GM12878 (cell line): ENCODE measurements around the gene ETNK2. TPM values are rescaled to one million over a fixed set of nuclear protein-coding genes. Genes with fewer than 3 reads are reported as not detected.

Source experiments
- ATAC-seq: fragments of 200-7000 bp; cut with Tn5 transposase; 3 replicates; pipeline ENCODE4 v1.9.1; 2020; ENCODE audit warnings: mild to moderate bottlenecking, moderate library complexity
- BruUV-seq: library from RNA; stranded (reverse); fragments of 400-500 nt; replicated peaks from 2 replicates; lab custom pipeline; 2021; lab: Mats Ljungman, UMichigan
- CTCF ChIA-PET: fragments of 300-600 bp; sonication (Branson Sonifier 250); formaldehyde crosslinking; extraction: SDS; loops from one replicate; lab custom pipeline; 2021; ENCODE audit warnings: inconsistent platforms; lab: Yijun Ruan, JAX
- POLR2A ChIA-PET: fragments of 350-600 bp; formaldehyde crosslinking; extraction: SDS; loops from one replicate; lab custom pipeline; 2021; ENCODE audit warnings: inconsistent platforms; lab: Charles Lee
- RAD21 ChIA-PET: fragments of 300-600 bp; sonication (Branson Sonifier 250); formaldehyde crosslinking; loops from one replicate; lab custom pipeline; 2023; ENCODE audit warnings: antibody characterized with exemption; ENCODE audit not compliant: unreplicated experiment; lab: Charles Lee
- SMC1A ChIA-PET: fragments of 300-600 bp; sonication (Branson Sonifier 250); formaldehyde crosslinking; loops from one replicate; lab custom pipeline; 2023; ENCODE audit not compliant: unreplicated experiment, uncharacterized antibody; lab: Charles Lee
- DNase-seq: peaks from one replicate; pipeline ENCODE4 v3.0.0-alpha.2; 2011; ENCODE audit warnings: low read depth, low spot score
- FAIRE-seq: peaks from 3 replicates; lab custom pipeline; 2011; peaks lifted over from hg19 to GRCh38; lab: Jason Lieb, UNC
- H2AFZ ChIP-seq: 2 replicates; pipeline ENCODE4 v1.6.0; 2011; ENCODE audit warnings: low read depth, low read length, control low read depth; ENCODE audit not compliant: control insufficient read depth
- H3K27ac ChIP-seq: 2 replicates; pipeline ENCODE4 v1.5.1; 2011; ENCODE audit warnings: control low read depth; ENCODE audit not compliant: control insufficient read depth, insufficient read depth
- H3K27me3 ChIP-seq, 2 experiments: replicated peaks in 1 of 2; 2 replicates each; pipeline versions ENCODE4 v1.6.0 to v1.6.1; 2011; ENCODE audit warnings: low read length in 1 of 2; ENCODE audit not compliant: control insufficient read depth in 2 of 2, insufficient read depth in 2 of 2
- H3K36me3 ChIP-seq, 2 experiments: 2 replicates each; pipeline ENCODE4 v1.5.1; 2011; ENCODE audit warnings: low read length in 1 of 2; ENCODE audit not compliant: control insufficient read depth in 2 of 2, insufficient read depth in 2 of 2
- H3K4me1 ChIP-seq: 2 replicates; pipeline ENCODE4 v1.6.1; 2011; ENCODE audit warnings: mild to moderate bottlenecking, low read length, moderate library complexity, mixed read lengths; ENCODE audit not compliant: control insufficient read depth, insufficient read depth
- H3K4me2 ChIP-seq: 2 replicates; pipeline ENCODE4 v1.6.0; 2011; ENCODE audit warnings: control low read depth; ENCODE audit not compliant: control insufficient read depth, insufficient read depth
- H3K4me3 ChIP-seq: fragments of 200-600 bp; sonication (generic); 2 replicates; pipeline ENCODE4 v1.5.1; 2016
- H3K79me2 ChIP-seq: 2 replicates; pipeline ENCODE4 v1.6.0; 2011; ENCODE audit warnings: low read length; ENCODE audit not compliant: control insufficient read depth, insufficient read depth
- H3K9ac ChIP-seq: 2 replicates; pipeline ENCODE4 v1.8.0; 2011; ENCODE audit warnings: low read length, control low read depth, mixed read lengths; ENCODE audit not compliant: control insufficient read depth, insufficient read depth
- H3K9me3 ChIP-seq: replicated peaks from 3 replicates; pipeline ENCODE4 v1.5.1; 2011; ENCODE audit warnings: mild to moderate bottlenecking, low read length; ENCODE audit not compliant: control insufficient read depth, insufficient read depth
- H4K20me1 ChIP-seq: 2 replicates; pipeline ENCODE4 v1.6.0; 2011; ENCODE audit not compliant: control insufficient read depth, insufficient read depth
- ASH2L ChIP-seq: fragments of 300-600, 200-600 bp; sonication (generic); IDR thresholded peaks from 2 replicates; pipeline ENCODE4 v1.6.1; 2017; ENCODE audit warnings: low read depth, mild to moderate bottlenecking, borderline replicate concordance
- CBX3 ChIP-seq: fragments of 200-600 bp; sonication (generic); IDR thresholded peaks from 2 replicates; pipeline ENCODE4 v1.6.1; 2016; ENCODE audit warnings: low read depth, borderline replicate concordance
- CEBPB ChIP-seq, 2 experiments: fragments of 150-350 bp in 1 of 2; IDR thresholded peaks; 2 replicates each; pipeline ENCODE4 v1.6.1; 2012 to 2014; ENCODE audit warnings: low read depth in 2 of 2, low read length in 2 of 2, borderline replicate concordance in 1 of 2, inconsistent platforms in 1 of 2
- CHD2 ChIP-seq: IDR thresholded peaks from 2 replicates; pipeline ENCODE4 v1.6.1; 2011; ENCODE audit warnings: low read depth, low read length, improper control_type of control experiment, borderline replicate concordance
- HDGF ChIP-seq: fragments of 450-650 bp; IDR thresholded peaks from 2 replicates; pipeline ENCODE4 v1.6.1; 2016; ENCODE audit warnings: antibody characterized with exemption
- SIN3A ChIP-seq: IDR thresholded peaks from 2 replicates; pipeline ENCODE4 v1.6.1; 2012; ENCODE audit warnings: low read depth, low read length, improper control_type of control experiment
- SMAD1 ChIP-seq: fragments of 450-650 bp; IDR thresholded peaks from 2 replicates; pipeline ENCODE4 v1.6.1; 2018; ENCODE audit warnings: mild to moderate bottlenecking, low read depth; ENCODE audit not compliant: partially characterized antibody
- SRF ChIP-seq, 2 experiments: IDR thresholded peaks; 2 replicates each; pipeline ENCODE4 v1.6.1; 2011; ENCODE audit warnings: low read depth in 2 of 2, low read length in 2 of 2, mild to moderate bottlenecking in 1 of 2, moderate library complexity in 1 of 2
- TBL1XR1 ChIP-seq: IDR thresholded peaks from 2 replicates; pipeline ENCODE4 v1.6.1; 2012; ENCODE audit warnings: low read depth, low read length, improper control_type of control experiment
- YY1 ChIP-seq: IDR thresholded peaks from 2 replicates; pipeline ENCODE4 v1.6.1; 2011; ENCODE audit warnings: low read depth, mild to moderate bottlenecking, low read length
- ZNF24 ChIP-seq: fragments of 450-650 bp; IDR thresholded peaks from 2 replicates; pipeline ENCODE4 v1.6.1; 2017; ENCODE audit warnings: antibody characterized with exemption, mild to moderate bottlenecking
- WGBS: methylation state at CpG from one replicate; pipeline ENCODE4 v1.1.6; 2016; ENCODE audit warnings: low lambda C conversion rate; ENCODE audit not compliant: insufficient replicate concordance, insufficient coverage; ENCODE audit errors: missing lambda C conversion rate; 5-methylcytosine and 5-hydroxymethylcytosine counted together
- in situ Hi-C: fragments of 300-500 bp; cut with MboI; formaldehyde crosslinking; loops from 9 replicates; pipeline ENCODE4 v1.14.3; 2018; ENCODE audit warnings: mixed read lengths
- intact Hi-C: fragments of 100-400 bp; cut with micrococcal nuclease; formaldehyde crosslinking; loops from one replicate; pipeline ENCODE4 v1.14.2; 2022; ENCODE audit not compliant: unreplicated experiment
- polyA plus RNA-seq, 11 experiments: library from polyadenylated mRNA; depleted of rRNA in 4 of 11; unstranded in 6 of 11; stranded (reverse) in 5 of 11; fragments of >200 nt; fragmentation: Nextera tagmentation in 4 of 11; fragmentation: Illumina TruSeq in 1 of 11; extraction: Ambion mirVana in 4 of 11; extraction: Trizol in 1 of 11; gene quantifications; 1 replicate in 1 of 11; 2 replicates in 10 of 11; pipeline versions ENCODE4 v1.2.1 to v1.2.3, GENCODE V29; 2011 to 2016; ENCODE audit warnings: inconsistent platforms in 2 of 11, missing spikeins in 2 of 11, low read depth in 1 of 11
- total RNA-seq, 4 experiments: library from RNA; depleted of rRNA in 3 of 4; stranded (reverse); fragments of >200 nt in 3 of 4; fragmentation: Illumina TruSeq in 1 of 4; extraction: Trizol in 1 of 4; gene quantifications; 2 replicates each; pipeline versions ENCODE4 v1.2.1 to v1.2.3, GENCODE V29; 2013 to 2021
- TF ChIP-seq, protein P1 (sequence below): fragments of 450-650 bp; formaldehyde crosslinking; IDR thresholded peaks from 2 replicates; pipeline ENCODE4 v1.4.0; 2020; ENCODE audit warnings: mild to moderate bottlenecking, moderate library complexity

Gene ETNK2
- total and polyA plus RNA-seq, 10 of the 15 experiments (the other 5 are each of a cell fraction or from before 2014, with no cell fraction given) = 0.14 TPM; not detected in 9

DNA sequence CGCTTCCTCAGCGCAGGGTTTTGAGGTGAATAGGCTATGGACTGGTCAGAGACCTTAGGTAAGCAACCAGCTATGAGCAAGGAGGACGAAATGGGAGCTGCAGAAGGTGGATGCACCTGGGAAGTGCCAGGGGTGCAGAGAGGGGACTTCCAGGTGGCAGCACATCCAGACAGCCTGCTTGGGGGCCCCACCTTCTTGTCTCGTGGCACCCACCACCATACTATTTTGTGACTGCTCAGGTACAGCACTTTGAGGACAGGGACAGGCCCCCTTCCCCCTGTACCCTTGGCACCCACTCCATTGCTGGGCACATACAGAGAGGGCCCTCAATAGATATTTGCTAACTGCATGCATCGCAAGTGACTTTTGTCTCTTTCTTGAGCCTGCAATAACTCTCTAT, 45.2 kb upstream of the ETNK2 start:
- SMC1A ChIA-PET = no interaction called here
- ATAC-seq (no peak), FAIRE-seq (no peak), DNase-seq (no peak)
- intact Hi-C loops (no loop called here), in situ Hi-C loops (no loop called here)
- H3K36me3 ChIP-seq = no peaks in the 10 kb centered on the region
- no peak overlapping the region for H2AFZ ChIP-seq
- no peak overlapping the region for H3K9ac ChIP-seq
- no peak overlapping the region for H3K4me3 ChIP-seq
- no peak overlapping the region for H3K4me2 ChIP-seq
- no peaks in the 10 kb centered on the region for H3K4me1 ChIP-seq
- TF ChIP-seq CBX3 = no peak
- no peak for TF ChIP-seq CHD2
- TF ChIP-seq HDGF = no peak
- no peak for TF ChIP-seq TBL1XR1
- no peak for TF ChIP-seq ZNF24
- TF ChIP-seq, protein P1, sequence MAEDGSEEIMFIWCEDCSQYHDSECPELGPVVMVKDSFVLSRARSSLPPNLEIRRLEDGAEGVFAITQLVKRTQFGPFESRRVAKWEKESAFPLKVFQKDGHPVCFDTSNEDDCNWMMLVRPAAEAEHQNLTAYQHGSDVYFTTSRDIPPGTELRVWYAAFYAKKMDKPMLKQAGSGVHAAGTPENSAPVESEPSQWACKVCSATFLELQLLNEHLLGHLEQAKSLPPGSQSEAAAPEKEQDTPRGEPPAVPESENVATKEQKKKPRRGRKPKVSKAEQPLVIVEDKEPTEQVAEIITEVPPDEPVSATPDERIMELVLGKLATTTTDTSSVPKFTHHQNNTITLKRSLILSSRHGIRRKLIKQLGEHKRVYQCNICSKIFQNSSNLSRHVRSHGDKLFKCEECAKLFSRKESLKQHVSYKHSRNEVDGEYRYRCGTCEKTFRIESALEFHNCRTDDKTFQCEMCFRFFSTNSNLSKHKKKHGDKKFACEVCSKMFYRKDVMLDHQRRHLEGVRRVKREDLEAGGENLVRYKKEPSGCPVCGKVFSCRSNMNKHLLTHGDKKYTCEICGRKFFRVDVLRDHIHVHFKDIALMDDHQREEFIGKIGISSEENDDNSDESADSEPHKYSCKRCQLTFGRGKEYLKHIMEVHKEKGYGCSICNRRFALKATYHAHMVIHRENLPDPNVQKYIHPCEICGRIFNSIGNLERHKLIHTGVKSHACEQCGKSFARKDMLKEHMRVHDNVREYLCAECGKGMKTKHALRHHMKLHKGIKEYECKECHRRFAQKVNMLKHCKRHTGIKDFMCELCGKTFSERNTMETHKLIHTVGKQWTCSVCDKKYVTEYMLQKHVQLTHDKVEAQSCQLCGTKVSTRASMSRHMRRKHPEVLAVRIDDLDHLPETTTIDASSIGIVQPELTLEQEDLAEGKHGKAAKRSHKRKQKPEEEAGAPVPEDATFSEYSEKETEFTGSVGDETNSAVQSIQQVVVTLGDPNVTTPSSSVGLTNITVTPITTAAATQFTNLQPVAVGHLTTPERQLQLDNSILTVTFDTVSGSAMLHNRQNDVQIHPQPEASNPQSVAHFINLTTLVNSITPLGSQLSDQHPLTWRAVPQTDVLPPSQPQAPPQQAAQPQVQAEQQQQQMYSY (CRISPR knock-in tag) = no peak
- TF ChIP-seq CEBPB (IDR thresholded peaks at IDR 0.05; ENCODE audit: borderline replicate concordance in 1 of 2, low read depth in 2 of 2, low read length in 2 of 2) = no peak
- TF ChIP-seq ASH2L = no peak
- no peak for TF ChIP-seq SIN3A
- no peak for TF ChIP-seq YY1
- no peak for TF ChIP-seq SMAD1
- no peak for TF ChIP-seq SRF (IDR thresholded peaks at IDR 0.05; ENCODE audit: low read depth in 2 of 2, low read length in 2 of 2)
- RAD21 ChIA-PET = no interaction called here
- no peak overlapping the region for H3K27ac ChIP-seq
- no peaks in the 10 kb centered on the region for H3K9me3 ChIP-seq
- WGBS = 43% methylated on average over 5 of the region's 5 CpGs
- CTCF ChIA-PET = interaction anchor here (1.7 kb wide), 1 partner anchor 201 kb away, joined by 5 read pairs; no protein-coding TSS in a partner anchor
- POLR2A ChIA-PET = no interaction called here
- BruUV-seq = no TSS peak
- no peaks in the 10 kb centered on the region for H3K79me2 ChIP-seq
- H4K20me1 ChIP-seq = no peaks in the 10 kb centered on the region
- peaks cover 3% of the 10 kb centered on the region in 2 experiments; a peak in 3 of 4 replicates for H3K27me3 ChIP-seq
